GM18909 (cell line): ENCODE results near the gene TRAPPC2.
"Not testable (repeated sequence)": the region's sequence is repeated elsewhere in the genome, so short reads cannot be mapped to it uniquely, and the experiment has no call there.

ENCODE experiments used
- ATAC-seq: cut with Tn5 transposase; IDR thresholded peaks from one replicate; pipeline ENCODE4 v1.9.1; 2021; ENCODE audit warnings: mild to moderate bottlenecking; ENCODE audit not compliant: unreplicated experiment, poor library complexity

The TRAPPC2 gene

DNA sequence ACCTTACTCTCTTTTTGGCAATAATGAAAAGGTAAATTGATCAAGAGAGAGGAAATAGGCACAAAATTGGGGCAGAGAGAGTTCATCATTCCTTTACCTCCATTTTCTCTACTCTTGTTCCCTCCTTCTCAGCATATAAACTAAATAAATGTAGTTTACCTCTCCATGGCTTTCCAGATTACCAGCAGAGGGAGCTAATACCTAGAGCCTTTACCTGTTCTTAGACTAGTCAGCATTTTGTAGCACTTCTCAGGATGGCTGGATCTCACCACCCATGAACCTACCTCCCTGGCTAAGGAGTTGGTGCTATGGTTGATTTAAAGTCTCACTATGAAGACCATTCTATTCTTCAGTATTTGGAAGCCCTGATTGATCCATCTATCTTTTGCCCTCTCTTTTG, 15.8 kb upstream of the TRAPPC2 start:
- ATAC-seq = peak; percentile 46

GRCh38 chrX:13748486-13748885, 14.1 kb upstream of the TRAPPC2 start:
- ATAC-seq = no peak

DNA sequence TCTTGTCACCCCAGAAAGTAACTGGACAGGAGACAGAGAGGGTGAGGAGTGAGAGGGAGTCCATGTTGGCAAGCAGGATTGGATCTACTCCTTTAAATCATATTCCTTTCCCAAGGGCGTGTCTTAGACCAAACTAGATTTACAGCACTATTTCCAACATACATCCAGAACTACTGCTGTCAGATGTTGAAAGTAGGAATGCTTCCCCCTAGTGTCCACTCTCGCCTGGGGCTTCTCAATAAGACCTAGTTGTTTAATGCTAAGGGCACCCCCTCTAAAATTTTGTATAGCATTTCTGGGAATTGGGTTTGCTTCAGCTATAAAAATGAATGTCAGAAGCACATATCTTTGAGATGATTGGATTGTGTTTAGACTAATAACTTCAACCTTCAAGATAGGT, 13.4 kb upstream of the TRAPPC2 start:
- no peak for ATAC-seq

DNA sequence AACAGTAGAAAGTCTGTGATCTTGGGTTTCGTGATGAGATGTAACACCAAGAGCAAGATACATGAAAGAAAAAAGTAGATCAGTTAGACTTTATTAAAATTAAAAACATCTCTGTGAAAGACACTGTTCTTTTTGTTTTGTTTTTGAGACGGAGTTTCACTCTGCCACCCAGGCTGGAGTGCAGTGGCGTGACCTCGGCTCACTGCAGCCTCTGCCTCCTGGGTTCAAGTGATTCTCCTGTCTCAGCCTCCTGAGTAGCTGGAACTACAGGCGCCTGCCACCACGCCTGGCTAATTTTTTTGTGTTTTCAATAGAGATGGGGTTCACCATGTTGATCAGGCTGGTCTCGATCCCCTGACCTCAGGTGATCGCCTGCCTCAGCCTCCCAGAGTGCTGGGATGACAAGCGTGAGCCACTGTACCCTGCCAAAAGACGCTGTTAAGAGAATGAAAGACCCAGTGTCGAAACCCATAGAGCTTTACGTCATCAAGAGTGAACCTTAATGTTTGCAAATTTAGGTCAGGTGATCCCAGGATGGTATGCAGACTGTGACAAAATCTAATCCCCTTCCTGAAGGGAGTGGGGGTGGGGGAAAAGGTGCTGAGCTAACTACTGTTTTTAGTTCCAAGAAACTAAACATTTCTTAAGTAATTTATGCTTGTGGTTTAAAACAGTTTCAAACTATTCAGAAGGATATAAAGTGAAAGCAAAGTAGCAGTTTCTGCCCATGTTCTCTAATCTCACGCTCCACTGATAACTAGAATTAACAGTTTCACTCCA, 8.2 kb upstream of the TRAPPC2 start:
- ATAC-seq = peak; percentile 91

DNA sequence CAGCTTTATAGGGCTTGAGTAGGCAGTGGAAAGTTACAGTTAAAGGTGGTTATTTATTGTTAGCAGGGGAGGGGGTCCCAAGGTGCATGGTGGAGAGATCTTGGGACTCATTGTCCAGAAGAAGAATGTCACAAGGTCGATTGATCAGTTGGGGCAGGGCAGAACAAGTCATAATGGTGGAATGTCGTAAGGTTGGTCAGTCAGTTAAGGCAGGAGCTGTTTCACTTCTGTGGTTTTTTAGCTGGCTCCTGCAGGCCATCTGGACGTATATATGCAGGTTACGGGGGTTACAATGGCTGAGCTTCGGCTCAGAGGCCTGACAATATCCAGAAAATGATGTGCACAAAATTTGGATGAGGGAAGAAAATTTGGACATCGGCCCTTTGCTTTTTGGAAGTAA, 7.3 kb upstream of the TRAPPC2 start:
- ATAC-seq = no peak

GRCh38 chrX:13733506-13733905, 914 bp downstream of the TRAPPC2 start:
- no peak for ATAC-seq

DNA sequence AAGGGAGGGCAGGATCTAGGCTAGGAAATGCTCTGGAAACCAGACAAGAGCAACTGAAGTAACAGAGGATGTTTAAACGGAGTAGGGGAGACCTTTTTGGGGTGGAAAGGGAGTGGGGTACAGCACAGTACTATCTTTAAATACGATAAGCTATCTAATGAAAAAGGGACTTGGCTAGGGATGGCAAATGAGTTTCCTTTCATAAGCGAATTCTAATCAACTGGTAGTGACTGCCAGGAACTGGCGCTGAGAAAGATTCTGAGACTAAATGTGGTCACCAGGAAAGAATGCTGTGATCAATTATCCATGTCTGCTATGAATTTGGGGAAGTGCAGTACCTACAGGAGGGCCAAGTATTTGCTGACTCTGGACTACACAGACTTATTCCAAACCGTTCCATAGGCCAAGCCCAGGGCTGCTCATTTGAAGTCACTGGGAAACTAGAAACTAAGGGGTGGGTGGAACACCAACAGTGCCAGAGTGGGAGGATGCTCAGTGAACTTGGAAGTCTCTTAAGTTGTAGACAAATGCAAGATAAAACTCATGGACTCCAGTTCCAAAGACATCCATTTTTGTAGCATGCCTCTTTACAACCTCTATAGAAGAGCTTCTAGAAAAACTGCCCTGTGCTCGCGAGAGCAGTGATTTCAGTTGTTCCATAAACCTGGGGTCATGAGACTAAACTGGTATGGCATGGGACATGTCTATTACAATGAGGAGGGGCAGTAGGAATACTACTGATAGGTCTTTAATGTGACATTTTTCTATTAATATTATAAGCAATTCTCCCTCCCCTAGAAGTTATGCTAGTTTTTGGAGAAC, 2.0 kb downstream of the TRAPPC2 start:
- no peak for ATAC-seq

DNA sequence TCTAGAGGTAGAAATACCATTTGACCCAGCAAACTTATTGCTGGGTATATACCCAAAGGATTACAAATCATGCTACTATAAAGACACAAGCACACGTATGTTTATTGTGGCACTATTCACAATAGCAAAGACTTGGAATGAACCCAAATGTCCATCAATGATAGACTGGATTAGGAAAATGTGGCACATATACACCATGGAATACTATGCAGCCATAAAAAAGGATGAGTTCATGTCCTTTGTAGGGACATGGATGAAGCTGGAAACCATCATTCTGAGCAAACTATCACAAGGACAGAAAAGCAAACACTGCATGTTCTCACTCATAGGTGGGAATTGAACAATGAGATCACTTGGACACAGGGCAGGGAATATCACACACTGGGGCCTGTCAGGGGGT, 3.9 kb downstream of the TRAPPC2 start:
- not testable (repeated sequence) for ATAC-seq

DNA sequence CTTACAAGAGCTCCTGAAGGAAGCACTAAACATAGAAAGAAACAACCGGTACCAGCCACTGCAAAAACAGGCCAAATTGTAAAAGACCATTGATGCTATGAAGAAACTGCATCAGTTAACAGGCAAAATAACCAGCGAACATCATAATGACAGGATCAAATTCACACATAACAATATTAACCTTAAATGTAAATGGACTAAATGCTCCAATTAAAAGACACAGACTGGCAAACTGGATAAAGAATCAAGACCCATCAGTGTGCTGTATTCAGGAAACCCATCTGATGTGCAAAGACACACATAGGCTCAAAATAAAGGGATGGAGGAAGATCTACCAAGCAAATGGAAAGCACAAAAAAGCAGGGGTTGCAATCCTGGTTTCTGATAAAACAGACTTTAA, 7.8 kb downstream of the TRAPPC2 start:
- ATAC-seq = not testable (repeated sequence)

- ATAC-seq = not testable (repeated sequence)
Measured at GRCh38 chrX:13724878-13725277, 9.5 kb downstream of the TRAPPC2 start.

- ATAC-seq = no peak
Measured at GRCh38 chrX:13721819-13722519, 12.5 kb downstream of the TRAPPC2 start.

- no peak for ATAC-seq
Measured at GRCh38 chrX:13721371-13721770, 13.0 kb downstream of the TRAPPC2 start.

- ATAC-seq = no peak
Measured at GRCh38 chrX:13719192-13719856, 15.1 kb downstream of the TRAPPC2 start.

DNA sequence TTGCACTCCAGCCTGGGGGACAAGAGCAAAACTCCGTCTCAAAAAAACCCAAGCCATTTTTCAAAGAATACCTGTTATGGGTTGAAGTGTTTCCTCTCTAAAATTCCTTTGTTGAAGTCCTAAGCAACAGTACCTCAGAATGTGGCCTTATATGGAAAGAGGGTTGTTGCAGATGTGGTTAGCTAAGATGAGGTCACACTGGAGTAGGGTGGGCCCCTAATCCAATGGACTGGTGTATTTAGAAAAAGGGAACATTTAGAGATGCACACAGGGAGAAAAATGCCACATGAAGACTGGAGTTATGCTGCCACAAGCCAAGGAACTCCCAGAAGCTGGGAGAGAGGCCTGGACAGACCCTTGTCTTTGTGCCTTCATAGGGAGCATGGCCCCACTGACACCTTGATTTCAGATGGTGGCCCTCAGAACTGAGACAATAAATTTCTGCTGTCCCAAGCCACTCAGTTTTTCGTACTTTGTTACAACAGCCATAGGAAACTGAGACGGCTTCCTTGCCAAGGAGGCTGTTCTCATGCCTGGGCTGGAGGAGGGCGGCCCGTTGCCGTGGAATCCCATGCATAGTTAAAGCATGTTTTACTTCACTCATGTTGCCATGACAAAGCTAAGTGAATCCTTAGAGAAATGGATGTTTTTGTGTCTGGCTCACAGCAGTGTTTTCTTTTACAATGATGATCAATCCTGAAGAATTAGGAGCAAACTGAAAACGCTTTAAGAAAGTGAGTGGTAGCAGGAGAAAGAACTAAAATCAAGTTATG, 16.5 kb downstream of the TRAPPC2 start:
- no peak for ATAC-seq

DNA sequence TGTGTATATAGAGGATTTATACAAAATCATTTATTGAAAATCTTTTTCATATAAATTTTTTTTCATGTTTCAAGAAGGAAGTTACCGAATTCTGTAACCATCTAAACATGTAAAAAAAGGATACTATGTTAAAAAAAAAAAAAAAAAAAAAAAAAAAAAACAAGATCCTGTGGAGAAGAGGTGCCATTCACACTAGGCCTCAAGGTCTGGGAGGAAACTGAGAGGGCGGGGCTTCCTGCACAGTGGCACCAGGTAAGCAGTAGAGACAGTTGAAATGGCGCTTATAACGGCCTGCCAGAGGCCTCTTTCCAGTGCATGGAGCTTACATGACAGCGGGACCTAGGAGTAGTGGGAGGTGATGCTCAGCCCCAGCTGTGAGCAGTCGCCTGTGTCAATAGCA, 17.5 kb downstream of the TRAPPC2 start:
- no peak for ATAC-seq

GRCh38 chrX:13716455-13716854, 18.0 kb downstream of the TRAPPC2 start:
- ATAC-seq = no peak

GRCh38 chrX:13711141-13711540, 23.3 kb downstream of the TRAPPC2 start:
- ATAC-seq = no peak

- no peak for ATAC-seq
Measured at GRCh38 chrX:13703589-13703988, 30.8 kb downstream of the TRAPPC2 start.

- ATAC-seq = no peak
Measured at GRCh38 chrX:13703135-13703534, 31.3 kb downstream of the TRAPPC2 start.
